Stimulated activated CD4-positive, alpha-beta T cell treated with anti-CD3 and anti-CD28 coated beads, Interleukin-2, amount 100 ng/mL, for 4 hours (primary cell): ENCODE results near the gene RAET1G.
"Not testable (repeated sequence)": the region's sequence is repeated elsewhere in the genome, so short reads cannot be mapped to it uniquely, and the experiment has no call there.

ENCODE experiments used
- DNase-seq: peaks from one replicate; pipeline ENCODE4 v3.0.0-alpha.2; 2020; ENCODE audit warnings: low read depth

RAET1G gene

GRCh38 chr6:149913540-149914240 lies 9.2 kb downstream of the RAET1G start:
- no peak for DNase-seq

GRCh38 chr6:149913085-149913484 lies 9.8 kb downstream of the RAET1G start:
- no peak for DNase-seq

- not testable (repeated sequence) for DNase-seq
Measured at GRCh38 chr6:149912680-149913079, 10.2 kb downstream of the RAET1G start.

- DNase-seq: no peak
Measured at GRCh38 chr6:149910721-149911151, 12.2 kb downstream of the RAET1G start.

GRCh38 chr6:149909701-149910470 lies 13.0 kb downstream of the RAET1G start:
- no peak for DNase-seq

GRCh38 chr6:149908480-149908879 lies 14.4 kb downstream of the RAET1G start:
- not testable (repeated sequence) for DNase-seq

- DNase-seq: no peak
Measured at GRCh38 chr6:149907317-149907716, 15.6 kb downstream of the RAET1G start.

GRCh38 chr6:149906405-149906804 lies 16.5 kb downstream of the RAET1G start:
- DNase-seq: no peak

- no peak for DNase-seq
Measured at GRCh38 chr6:149905911-149906371, 17.0 kb downstream of the RAET1G start.

- no peak for DNase-seq
Measured at GRCh38 chr6:149905371-149905910, 17.5 kb downstream of the RAET1G start.

- no peak for DNase-seq
Measured at GRCh38 chr6:149904661-149905370, 18.1 kb downstream of the RAET1G start.

- DNase-seq: no peak
Measured at GRCh38 chr6:149903938-149904611, 18.8 kb downstream of the RAET1G start.

- no peak for DNase-seq
Measured at GRCh38 chr6:149901444-149902140, 21.3 kb downstream of the RAET1G start.

GRCh38 chr6:149900620-149901443 lies 22.1 kb downstream of the RAET1G start:
- DNase-seq: no peak

GRCh38 chr6:149899926-149900619 lies 22.8 kb downstream of the RAET1G start:
- no peak for DNase-seq

GRCh38 chr6:149899486-149899885 lies 23.4 kb downstream of the RAET1G start:
- DNase-seq: no peak

GRCh38 chr6:149898966-149899365 lies 24.0 kb downstream of the RAET1G start:
- DNase-seq: no peak

- no peak for DNase-seq
Measured at GRCh38 chr6:149897855-149898744, 24.8 kb downstream of the RAET1G start, which contains the start of gene RAET1E. TSS of gene RAET1E (minus strand) at chr6:149898113. CDS start at chr6:149890901, 7,212 bp downstream.
